Upper lobe of left lung (tissue), 4 donors: Measurements from ENCODE around the gene DICER1.
"Not testable (repeated sequence)": the region's sequence is repeated elsewhere in the genome, so short reads cannot be mapped to it uniquely, and the experiment has no call there.

Experiments
- POLR2A ChIP-seq, 4 donors: fragments of 450-650 bp; IDR thresholded peaks; one replicate each; pipeline ENCODE4 v1.5.1; 2016 to 2017; ENCODE audit warnings: antibody characterized with exemption in 4 of 4, mild to moderate bottlenecking in 2 of 4
- TF ChIP-seq, protein P1 (sequence below), 6 experiments: fragments of 450-650 bp in 4 of 6; fragments of 200-600 bp in 2 of 6; sonication (generic) in 2 of 6; IDR thresholded peaks; one replicate each; pipeline ENCODE4 v1.5.1; 2016 to 2019; ENCODE audit warnings: antibody characterized with exemption in 6 of 6

DNA sequence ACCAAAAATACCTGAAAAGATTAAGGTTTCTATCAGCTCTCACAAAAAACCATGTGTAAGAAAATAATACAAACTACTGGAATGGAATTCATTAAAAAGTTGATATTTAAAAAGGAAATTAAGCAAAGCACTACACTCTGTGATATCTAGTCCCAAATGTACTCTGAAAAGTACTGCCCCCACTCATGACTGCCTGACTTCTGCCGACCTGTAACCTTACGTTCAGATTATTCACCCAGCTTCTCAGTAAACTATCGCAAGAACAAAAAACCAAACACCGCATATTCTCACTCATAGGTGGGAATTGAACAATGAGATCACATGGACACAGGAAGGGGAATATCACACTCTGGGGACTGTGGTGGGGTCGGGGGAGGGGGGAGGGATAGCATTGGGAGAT is 18.9 kb downstream of the DICER1 start:
- TF ChIP-seq, protein P1, sequence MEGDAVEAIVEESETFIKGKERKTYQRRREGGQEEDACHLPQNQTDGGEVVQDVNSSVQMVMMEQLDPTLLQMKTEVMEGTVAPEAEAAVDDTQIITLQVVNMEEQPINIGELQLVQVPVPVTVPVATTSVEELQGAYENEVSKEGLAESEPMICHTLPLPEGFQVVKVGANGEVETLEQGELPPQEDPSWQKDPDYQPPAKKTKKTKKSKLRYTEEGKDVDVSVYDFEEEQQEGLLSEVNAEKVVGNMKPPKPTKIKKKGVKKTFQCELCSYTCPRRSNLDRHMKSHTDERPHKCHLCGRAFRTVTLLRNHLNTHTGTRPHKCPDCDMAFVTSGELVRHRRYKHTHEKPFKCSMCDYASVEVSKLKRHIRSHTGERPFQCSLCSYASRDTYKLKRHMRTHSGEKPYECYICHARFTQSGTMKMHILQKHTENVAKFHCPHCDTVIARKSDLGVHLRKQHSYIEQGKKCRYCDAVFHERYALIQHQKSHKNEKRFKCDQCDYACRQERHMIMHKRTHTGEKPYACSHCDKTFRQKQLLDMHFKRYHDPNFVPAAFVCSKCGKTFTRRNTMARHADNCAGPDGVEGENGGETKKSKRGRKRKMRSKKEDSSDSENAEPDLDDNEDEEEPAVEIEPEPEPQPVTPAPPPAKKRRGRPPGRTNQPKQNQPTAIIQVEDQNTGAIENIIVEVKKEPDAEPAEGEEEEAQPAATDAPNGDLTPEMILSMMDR (IDR thresholded peaks at IDR 0.05) = not testable (repeated sequence)
- not testable (repeated sequence) for TF ChIP-seq POLR2A (IDR thresholded peaks at IDR 0.05)
